Measurements from ENCODE around the gene MIA3.
A peak's percentile ranks its signal among the peaks of the same experiment; 100 is the strongest.

DNA sequence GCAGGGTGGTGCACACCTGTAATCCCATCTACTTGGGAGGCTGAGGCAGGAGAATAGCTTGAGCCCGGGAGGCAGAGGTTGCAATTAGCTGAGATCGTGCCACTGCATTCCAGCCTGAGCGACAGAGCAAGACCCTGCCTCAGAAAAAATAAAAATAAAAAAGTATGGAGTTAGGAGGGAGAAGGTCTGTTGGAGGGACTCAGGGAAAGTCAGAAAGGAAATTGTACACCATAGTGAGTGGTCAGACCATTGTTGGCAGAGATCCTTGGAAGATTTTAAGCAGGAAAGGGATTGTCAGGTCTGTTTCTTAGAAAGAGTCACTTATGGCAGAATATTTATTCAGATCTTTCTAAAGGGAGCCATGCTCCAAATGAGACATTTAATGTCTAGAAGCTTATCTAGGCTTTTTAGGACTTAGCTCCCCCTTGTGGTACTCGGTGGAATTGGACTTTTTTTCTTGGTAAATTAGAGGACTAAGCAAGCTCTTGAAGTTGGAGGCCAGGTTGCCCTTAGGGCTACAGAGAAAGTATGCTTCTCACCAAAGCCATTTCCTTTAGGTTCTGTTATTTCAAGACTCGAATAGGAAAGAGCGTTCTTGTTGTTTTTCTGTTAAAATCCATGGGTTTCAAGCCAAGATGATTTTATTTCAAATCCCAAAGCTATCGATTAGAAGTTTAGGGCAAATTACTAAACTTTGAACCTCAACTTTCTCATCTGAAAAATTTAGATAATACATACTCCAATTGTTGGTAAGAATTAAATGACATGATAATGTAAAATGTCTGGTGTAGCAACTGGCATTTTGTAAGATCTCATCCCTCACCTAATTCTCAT lies 16.5 kb downstream of the MIA3 start:
- TF ChIP-seq CTCF (conservative IDR thresholded peaks at IDR 0.05; ENCODE audit: low read depth, low read length) (peak; percentile 90), EZH2 (IDR thresholded peaks at IDR 0.05; ENCODE audit: borderline replicate concordance, low read depth, low read length, poor library complexity, severe bottlenecking) (no peak)
